ENCODE data around the gene CYP26B1.
A peak's percentile ranks its signal among the peaks of the same experiment; 100 is the strongest.

Gene CYP26B1

GRCh38 chr2:72126186-72127100 lies 21.2 kb downstream of the CYP26B1 start:
- no peak for FAIRE-seq
- no peak for DNase-seq (ENCODE audit: insufficient read length, low spot score)
- TF ChIP-seq POLR2A (IDR thresholded peaks at IDR 0.05; ENCODE audit: low read depth, low read length) = no peak

- DNase-seq (ENCODE audit: insufficient read length, low spot score) (no peak), FAIRE-seq (no peak)
- TF ChIP-seq POLR2A (IDR thresholded peaks at IDR 0.05; ENCODE audit: low read depth, low read length) = no peak
Measured at GRCh38 chr2:72124376-72124775, 23.3 kb downstream of the CYP26B1 start.

- DNase-seq (ENCODE audit: insufficient read length, low spot score) (no peak), FAIRE-seq (no peak)
- TF ChIP-seq POLR2A (IDR thresholded peaks at IDR 0.05; ENCODE audit: low read depth, low read length) = no peak
Measured at GRCh38 chr2:72121153-72121552, 26.5 kb downstream of the CYP26B1 start.

- TF ChIP-seq POLR2A (IDR thresholded peaks at IDR 0.05; ENCODE audit: low read depth, low read length) = no peak
- DNase-seq (ENCODE audit: insufficient read length, low spot score) (no peak), FAIRE-seq (no peak)
Measured at GRCh38 chr2:72118951-72119350, 28.7 kb downstream of the CYP26B1 start.

DNA sequence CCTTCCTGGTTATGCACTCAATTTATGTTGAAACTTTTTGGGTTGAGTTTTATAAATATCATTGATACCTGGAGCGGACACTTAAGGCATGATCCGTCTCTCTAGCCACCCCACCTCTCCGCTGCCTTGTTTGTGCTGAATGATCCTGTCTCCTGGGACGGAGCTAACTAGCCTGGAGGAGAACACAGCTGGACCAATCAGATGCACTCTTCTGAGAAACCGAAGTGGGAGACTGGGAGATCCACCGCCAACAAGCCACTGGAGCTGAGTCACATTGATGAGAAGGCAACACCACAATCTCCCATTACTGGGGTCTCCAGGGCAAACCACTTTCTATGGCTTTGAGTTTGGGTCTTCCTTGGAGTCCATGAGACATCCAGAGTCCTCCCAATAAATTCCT lies 29.3 kb downstream of the CYP26B1 start:
- TF ChIP-seq POLR2A (IDR thresholded peaks at IDR 0.05; ENCODE audit: low read depth, low read length) = no peak
- DNase-seq (ENCODE audit: insufficient read length, low spot score) = no peak
- FAIRE-seq = no peak

DNA sequence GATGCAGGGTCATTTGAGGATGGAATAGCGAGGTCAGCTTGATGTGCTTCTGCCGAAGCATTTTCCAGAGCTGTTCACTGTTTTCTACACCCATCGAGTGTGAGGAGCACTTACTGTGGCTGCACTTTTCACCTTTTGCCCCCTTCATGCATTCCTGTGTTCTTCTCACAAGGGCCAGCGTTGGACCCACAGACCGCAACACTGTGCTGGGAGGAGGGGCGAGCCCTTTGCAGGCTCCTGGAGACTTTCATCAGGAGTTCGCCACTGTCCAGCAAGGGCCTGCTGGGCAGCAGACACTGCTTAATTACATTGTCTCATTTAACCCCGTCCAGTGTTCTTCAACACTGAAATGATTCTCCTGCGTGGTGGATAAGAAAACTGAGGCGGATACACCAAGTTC lies 29.9 kb downstream of the CYP26B1 start:
- DNase-seq (ENCODE audit: insufficient read length, low spot score) (no peak), FAIRE-seq (no peak)
- TF ChIP-seq POLR2A (IDR thresholded peaks at IDR 0.05; ENCODE audit: low read depth, low read length) = no peak

DNA sequence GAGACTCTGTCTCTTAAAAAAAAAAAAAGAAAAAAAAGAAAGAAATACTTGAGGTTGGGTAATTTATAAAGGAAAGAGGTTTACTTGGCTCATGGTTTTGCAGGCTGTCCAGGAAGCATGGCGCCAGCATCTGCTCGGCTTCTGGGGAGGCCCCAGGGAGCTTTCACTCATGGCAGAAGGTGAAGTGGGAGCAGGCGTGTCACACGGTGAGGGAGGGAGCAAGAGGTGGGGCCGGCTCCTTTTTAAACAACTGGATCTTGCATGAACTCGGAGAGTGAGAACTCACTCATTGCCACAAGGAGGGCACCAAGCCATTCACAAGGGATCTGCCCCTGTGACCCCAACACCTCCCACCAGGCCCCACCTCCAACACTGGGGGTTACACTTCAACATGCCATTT lies 30.6 kb downstream of the CYP26B1 start:
- FAIRE-seq (no peak), DNase-seq (ENCODE audit: insufficient read length, low spot score) (no peak)
- TF ChIP-seq POLR2A (IDR thresholded peaks at IDR 0.05; ENCODE audit: low read depth, low read length) = no peak

DNA sequence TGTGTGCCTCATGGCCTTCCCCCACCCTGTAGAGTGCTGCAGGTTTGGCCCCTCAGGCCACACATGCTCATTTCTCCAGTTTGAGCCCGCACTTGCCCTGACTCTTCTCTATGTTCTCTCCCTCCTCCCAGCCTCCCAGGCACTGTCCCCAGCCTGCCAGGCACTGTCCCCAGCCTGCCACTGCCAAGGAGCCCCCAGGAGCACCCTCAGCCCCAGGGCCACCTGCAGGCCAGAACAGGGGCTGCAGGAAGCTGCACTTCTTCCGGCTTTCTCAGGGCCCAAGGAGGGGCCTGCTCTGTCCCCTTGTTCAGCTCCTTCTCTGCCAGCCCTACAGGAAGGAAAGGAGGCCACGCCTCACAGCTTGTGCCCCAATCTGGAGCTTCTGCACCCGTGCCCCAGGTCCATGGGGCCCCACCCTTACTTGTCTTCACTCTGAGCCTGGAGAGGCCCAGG lies 31.6 kb downstream of the CYP26B1 start:
- FAIRE-seq (no peak), DNase-seq (ENCODE audit: insufficient read length, low spot score) (peak; percentile 67)
- TF ChIP-seq POLR2A (IDR thresholded peaks at IDR 0.05; ENCODE audit: low read depth, low read length) = no peak

DNA sequence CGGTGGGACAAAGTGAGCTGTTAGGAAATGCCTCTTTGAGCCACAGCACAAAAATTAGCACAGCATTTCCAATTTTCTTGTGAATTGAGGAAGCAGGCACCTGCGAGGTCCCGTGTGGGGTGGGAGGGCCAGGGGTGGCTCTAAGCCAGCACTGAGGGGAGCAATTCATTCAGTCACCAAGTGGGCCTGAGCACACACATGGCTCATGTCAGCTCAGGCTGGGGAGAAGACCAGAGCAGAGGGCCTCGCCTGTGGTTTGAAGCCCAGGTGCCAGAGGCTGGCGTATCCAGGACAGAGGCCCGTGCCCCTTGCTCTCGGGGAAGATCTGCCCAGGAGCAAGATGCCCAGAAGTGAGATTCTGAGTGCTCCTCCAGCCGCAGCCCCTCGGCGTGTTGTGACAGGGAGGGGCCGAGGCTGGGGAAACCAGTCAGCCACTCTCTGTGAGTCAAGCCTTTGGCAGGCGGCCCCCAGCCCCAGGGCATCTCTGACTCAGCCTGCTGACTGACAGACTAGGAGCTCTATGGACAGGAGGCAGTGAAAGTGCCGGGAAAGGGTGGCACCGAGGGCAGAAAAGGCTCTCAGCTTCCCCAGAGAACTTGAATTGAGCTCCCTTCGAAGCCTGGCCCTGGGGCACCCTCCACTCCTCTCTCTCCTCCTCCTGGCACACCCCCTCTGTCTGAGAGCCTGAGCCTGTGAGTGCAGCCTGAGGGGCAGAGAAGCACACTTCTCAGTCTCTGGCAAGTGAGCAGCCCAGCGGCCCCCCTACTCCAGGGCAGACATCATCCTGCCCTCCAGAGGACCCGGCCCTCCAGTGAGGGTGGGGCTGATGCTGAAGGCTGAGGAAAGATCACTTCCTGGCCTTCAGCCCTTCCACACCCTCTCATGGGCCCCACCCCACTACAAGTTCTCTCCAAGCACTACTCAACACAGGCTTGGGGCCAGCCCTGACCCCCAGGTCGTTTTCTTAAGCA lies 32.3 kb downstream of the CYP26B1 start:
- TF ChIP-seq POLR2A (IDR thresholded peaks at IDR 0.05; ENCODE audit: low read depth, low read length) = no peak; the same call in 1 of the 2 replicates
- DNase-seq (ENCODE audit: insufficient read length, low spot score) (peak; percentile 96), FAIRE-seq (no peak)

- no peak for TF ChIP-seq POLR2A (IDR thresholded peaks at IDR 0.05; ENCODE audit: low read depth, low read length)
- FAIRE-seq (no peak), DNase-seq (ENCODE audit: insufficient read length, low spot score) (no peak)
Measured at GRCh38 chr2:72114693-72115051, 33.0 kb downstream of the CYP26B1 start.

DNA sequence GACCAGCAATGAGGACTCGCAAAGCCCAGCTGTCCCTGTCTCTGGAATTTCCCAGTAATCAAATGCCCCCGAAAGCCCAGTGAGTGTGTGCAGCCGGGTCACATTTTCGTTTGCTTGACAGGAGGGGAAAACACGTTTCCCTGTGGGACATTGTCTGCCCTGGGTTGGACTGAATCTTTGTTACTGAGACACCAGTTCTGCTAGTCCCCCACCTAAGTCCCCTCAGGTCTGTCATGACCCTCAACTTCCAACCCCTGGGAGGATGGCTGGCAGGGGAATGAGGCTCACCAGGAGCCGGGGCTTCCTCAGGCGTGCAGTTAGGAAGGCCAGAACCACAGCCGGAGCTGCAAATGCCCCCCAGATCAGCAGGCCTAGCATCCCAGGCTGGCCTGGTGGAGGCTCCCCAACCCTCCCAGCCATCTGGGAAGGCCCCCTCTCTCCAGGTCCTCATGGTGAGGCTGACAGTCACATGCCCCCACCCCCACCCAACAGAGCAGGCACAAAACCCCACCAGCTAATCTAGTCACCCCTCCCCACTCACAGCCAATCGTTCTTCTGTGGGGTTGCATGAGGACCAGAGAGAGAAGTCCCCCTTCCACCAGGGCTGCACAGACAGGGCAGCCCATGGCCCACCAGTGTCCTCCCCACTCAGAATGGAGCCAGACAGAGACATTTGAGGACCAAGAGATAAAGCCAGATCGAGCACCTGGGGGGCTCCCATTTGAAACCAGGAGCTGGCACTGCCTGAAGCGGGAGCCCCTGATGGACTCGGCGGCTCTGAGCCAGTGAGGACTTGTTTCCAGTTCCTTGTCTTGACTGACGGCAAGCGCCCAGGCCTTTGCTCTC lies 33.6 kb downstream of the CYP26B1 start:
- FAIRE-seq (no peak), DNase-seq (ENCODE audit: insufficient read length, low spot score) (no peak)
- no peak for TF ChIP-seq POLR2A (IDR thresholded peaks at IDR 0.05; ENCODE audit: low read depth, low read length)

GRCh38 chr2:72112981-72113846 lies 34.4 kb downstream of the CYP26B1 start:
- DNase-seq (ENCODE audit: insufficient read length, low spot score) = no peak
- no peak for TF ChIP-seq POLR2A (IDR thresholded peaks at IDR 0.05; ENCODE audit: low read depth, low read length)
- no peak for FAIRE-seq

All from H54 (cell line).